Measurements from ENCODE around the gene TSHZ1. TPM values are rescaled to one million over a fixed set of nuclear protein-coding genes. Genes with fewer than 3 reads are reported as not detected.

The TSHZ1 gene
- total RNA-seq, 2 donors from 2014 or later: 14.5 to 19.4 TPM

DNA sequence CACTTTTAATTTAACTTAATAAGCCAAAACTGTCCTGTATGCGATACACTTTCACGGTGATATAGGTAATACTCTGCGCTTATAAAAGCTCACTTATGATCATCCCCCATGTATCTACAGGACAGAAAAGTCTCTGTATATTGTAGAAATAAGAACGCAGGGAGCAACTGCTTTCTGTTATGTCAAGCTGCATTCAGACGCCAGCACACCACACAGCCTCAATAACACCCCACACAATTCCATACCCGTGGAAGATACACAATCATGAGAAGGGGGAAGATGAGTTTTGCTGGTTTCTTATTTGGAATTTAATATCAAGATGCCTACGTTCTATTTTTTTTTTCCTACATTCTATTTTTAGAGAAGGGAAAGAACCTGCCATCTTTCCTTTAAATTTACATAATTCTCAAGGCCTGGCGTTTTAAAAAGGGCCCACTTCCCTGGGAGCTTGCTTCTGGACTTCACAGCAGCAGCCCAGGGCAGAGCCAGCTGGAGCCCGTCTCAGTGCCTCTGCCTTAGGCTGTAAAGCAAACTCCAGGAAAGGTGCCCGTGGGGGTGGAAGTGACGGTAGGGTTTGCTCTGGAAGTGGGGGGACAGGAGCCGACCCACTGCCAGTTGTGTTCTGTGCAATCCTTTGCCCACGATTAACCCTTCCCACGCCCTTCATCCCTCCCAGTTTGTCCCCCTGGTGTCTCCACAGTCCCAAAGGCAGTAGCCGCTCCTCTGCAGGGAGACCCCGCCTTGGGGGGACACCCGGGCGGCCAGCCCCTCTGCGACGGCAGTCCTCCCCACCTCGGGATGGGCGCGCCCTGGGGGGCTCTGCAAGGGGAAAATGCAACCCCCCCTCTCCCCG is 7.0 kb upstream of the TSHZ1 start:
- Histone ChIP-seq H3K36me3 (peaks cover 6% of the 10 kb centered on the region), H3K4me1 (peaks cover 0 to 57% of the 10 kb centered on the region in 2 donors), H3K27me3 (no peaks in the 10 kb centered on the region), H3K9me3 (no peaks in the 10 kb centered on the region), H3K27ac (peak overlapping the region; percentile 94 to 98), H3K4me3 (peak overlapping the region; percentile 42 to 51)
- TF ChIP-seq, protein P1, sequence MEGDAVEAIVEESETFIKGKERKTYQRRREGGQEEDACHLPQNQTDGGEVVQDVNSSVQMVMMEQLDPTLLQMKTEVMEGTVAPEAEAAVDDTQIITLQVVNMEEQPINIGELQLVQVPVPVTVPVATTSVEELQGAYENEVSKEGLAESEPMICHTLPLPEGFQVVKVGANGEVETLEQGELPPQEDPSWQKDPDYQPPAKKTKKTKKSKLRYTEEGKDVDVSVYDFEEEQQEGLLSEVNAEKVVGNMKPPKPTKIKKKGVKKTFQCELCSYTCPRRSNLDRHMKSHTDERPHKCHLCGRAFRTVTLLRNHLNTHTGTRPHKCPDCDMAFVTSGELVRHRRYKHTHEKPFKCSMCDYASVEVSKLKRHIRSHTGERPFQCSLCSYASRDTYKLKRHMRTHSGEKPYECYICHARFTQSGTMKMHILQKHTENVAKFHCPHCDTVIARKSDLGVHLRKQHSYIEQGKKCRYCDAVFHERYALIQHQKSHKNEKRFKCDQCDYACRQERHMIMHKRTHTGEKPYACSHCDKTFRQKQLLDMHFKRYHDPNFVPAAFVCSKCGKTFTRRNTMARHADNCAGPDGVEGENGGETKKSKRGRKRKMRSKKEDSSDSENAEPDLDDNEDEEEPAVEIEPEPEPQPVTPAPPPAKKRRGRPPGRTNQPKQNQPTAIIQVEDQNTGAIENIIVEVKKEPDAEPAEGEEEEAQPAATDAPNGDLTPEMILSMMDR (IDR thresholded peaks at IDR 0.05): no peak
- no peak for DNase-seq (ENCODE audit: low spot score)

DNA sequence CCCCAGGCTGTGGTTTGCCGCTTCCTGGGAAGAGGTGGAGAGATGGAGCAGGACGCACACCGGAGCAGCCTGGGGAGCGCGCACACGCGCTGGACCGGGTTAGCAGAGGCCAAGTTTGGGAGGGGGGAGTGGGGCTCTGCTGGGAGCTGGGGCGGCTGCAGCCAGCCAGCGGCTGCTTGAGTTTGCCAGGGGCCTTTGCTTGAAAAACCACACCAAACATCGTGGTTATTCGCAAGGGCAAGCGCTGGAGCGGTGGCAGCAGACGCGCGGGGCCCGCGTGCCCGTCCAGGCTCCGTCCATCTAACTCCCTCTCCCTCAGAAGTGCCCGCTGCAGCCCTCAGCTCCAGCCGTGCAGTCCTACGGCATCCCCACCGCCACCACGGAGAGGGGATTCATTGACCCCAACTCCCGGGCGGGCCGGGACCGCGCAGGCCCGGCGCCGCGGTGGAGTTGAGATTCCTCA is 6.3 kb upstream of the TSHZ1 start:
- no peaks in the 10 kb centered on the region for H3K27me3 ChIP-seq
- peaks cover 6% of the 10 kb centered on the region for H3K36me3 ChIP-seq
- peak overlapping the region; percentile 94 to 98 for H3K27ac ChIP-seq
- peaks cover 0 to 57% of the 10 kb centered on the region in 2 donors for H3K4me1 ChIP-seq
- TF ChIP-seq, protein P1 (IDR thresholded peaks at IDR 0.05): no peak
- peak overlapping the region; percentile 42 to 51 for H3K4me3 ChIP-seq
- H3K9me3 ChIP-seq: no peaks in the 10 kb centered on the region
- DNase-seq (ENCODE audit: low spot score): no peak

DNA sequence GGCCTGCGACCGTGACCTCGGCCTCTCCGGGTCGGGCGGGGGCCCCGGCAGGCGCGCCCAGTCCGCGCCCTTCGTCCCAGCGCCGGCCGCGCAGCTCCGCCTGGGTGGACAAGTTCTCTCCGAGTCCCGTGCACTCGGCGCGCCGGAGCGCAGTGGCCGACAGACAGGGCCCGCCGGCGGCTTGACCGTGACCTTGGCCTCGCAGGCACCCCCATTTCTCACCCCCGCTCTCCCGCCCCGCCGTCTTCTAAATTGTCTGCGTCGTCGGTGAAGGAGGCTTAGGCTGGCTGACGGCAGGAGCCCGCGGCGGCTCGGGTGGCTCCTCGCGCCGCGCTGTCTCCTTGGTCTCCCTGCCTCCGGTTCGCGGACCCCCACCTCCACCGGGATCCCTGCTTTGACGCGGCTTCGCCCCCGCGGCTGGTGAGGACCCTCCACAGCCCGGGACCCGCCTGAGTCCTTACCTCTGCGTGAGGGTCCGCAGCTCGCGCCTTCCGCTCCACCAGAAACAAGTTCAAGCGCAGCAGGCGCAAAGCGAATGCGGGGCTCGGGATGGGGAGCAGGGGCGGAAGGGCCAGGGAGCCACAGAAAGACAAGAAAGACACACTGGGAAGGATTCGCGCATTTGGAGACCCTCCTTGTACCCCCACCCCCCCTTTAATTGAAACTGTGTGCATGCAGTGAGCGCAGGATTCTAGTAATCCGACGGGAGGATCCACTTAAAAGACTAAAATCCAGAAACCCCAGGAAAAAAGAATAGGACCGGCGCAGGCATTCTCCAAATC is 5.7 kb upstream of the TSHZ1 start:
- peaks cover 6% of the 10 kb centered on the region for H3K36me3 ChIP-seq
- H3K27ac ChIP-seq: peak overlapping the region; percentile 94 to 98
- DNase-seq (ENCODE audit: low spot score): no peak
- TF ChIP-seq, protein P1 (IDR thresholded peaks at IDR 0.05): no peak
- no peaks in the 10 kb centered on the region for H3K27me3 ChIP-seq
- peak overlapping the region; percentile 42 to 51 for H3K4me3 ChIP-seq
- H3K4me1 ChIP-seq: peaks cover 0 to 59% of the 10 kb centered on the region in 2 donors
- H3K9me3 ChIP-seq: no peaks in the 10 kb centered on the region

DNA sequence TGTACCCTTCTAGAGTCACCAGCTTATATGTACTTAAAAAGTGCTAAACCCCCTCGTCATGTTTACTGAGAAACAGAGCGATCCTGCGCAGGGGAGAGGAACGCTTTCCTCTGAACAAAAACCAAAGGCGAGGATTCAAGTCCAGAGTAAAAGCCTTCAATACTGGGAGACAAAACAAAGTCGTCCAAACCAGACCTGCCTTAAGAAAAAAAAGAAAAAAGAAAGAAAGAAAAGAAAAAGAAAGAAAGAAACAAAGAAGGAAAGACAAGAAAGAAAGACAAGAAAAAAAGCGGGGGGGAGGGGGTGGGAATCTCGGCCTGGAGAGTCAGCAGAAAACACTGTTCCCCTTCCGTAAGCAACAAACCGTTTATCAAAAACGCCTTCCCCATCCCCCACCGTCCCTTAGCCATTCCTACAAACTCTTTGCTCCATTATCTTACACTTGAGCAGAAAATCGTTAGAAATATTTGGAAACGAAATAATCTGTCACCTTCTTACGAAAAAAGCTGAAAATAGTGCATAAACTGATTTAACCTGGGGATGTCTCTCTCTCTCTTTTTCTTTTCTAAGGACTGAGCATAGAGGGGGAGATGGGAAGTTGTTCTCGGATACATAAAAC is 5.0 kb upstream of the TSHZ1 start:
- H3K9me3 ChIP-seq: no peaks in the 10 kb centered on the region
- peak overlapping the region; percentile 42 to 51 for H3K4me3 ChIP-seq
- peaks cover under 1% of the 10 kb centered on the region for H3K36me3 ChIP-seq
- peaks cover 0 to 64% of the 10 kb centered on the region in 2 donors for H3K4me1 ChIP-seq
- TF ChIP-seq, protein P1 (IDR thresholded peaks at IDR 0.05): no peak
- no peak for DNase-seq (ENCODE audit: low spot score)
- peak overlapping the region; percentile 94 to 98 for H3K27ac ChIP-seq
- no peaks in the 10 kb centered on the region for H3K27me3 ChIP-seq

DNA sequence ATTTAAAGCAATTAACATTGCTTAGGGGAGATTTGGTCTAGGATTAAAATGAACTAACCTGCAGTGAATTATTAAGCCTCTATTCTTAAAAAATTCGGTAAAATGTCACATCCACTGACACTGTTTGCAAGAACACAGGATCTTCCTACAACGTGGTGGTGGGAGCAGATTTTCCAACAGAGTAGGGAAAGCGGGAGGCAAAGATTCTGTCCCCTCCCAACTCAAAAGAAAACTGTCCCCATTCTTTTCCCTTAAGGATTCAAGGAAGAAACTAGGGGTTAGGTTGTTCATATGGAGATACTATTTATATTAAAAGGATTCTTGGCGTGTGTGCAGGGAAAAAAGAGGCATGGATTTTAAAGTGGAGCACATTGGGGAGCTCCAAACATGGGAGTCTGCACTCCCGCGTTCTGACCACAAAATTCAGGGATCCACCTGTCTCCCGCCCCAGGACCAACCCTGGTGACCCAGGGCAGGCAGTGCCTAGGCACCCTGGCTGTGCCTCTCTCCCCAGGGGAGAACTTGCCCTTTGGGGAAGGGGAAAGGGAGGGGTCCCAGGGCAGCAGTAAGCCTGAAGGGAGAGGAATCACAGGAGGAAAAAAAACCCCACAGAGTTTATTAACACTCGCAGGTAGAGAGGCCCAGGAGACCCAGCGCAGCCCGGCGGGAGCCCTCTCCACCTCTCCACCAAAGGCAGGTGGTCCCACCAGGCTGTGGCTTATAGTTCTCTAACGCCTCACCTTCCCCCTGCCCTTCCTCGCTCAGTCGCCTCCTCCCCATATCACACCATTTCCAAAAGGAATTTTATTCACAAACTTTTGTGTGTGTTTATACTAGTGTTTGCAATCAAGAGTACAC is 3.9 kb upstream of the TSHZ1 start:
- H3K27ac ChIP-seq: peak overlapping the region; percentile 94 to 98
- no peaks in the 10 kb centered on the region for H3K36me3 ChIP-seq
- peak overlapping the region; percentile 73 to 87 for H3K4me3 ChIP-seq
- no peaks in the 10 kb centered on the region for H3K27me3 ChIP-seq
- no peaks in the 10 kb centered on the region for H3K9me3 ChIP-seq
- TF ChIP-seq, protein P1 (IDR thresholded peaks at IDR 0.05): no peak
- H3K4me1 ChIP-seq: peaks cover 0 to 59% of the 10 kb centered on the region in 2 donors
- no peak for DNase-seq (ENCODE audit: low spot score)

Measured in right atrium auricular region (tissue), 2 donors.